PFSK-1 (cell line): ENCODE measurements around the gene PRR36.

Experiments used
- FOXP2 ChIP-seq: optimal IDR thresholded peaks from 2 replicates; pipeline ENCODE3; 2011; ENCODE audit warnings: borderline replicate concordance, control low read depth, inconsistent platforms; ENCODE audit not compliant: insufficient read depth; ENCODE audit errors: extremely low read length, extremely low read depth
- POLR2AphosphoS5 ChIP-seq: IDR thresholded peaks from 2 replicates; pipeline ENCODE4 v1.6.1; 2012; ENCODE audit warnings: low read depth, mild to moderate bottlenecking, control low read depth, low read length, moderate library complexity
- REST ChIP-seq, 2 experiments: IDR thresholded peaks; 2 replicates each; pipeline versions ENCODE4 v1.6.1 to v1.8.0; 2011 to 2012; ENCODE audit warnings: low read depth in 2 of 2, low read length in 2 of 2, control low read depth in 1 of 2, inconsistent platforms in 1 of 2, mild to moderate bottlenecking in 1 of 2, moderate library complexity in 1 of 2; ENCODE audit not compliant: insufficient read depth in 1 of 2
- SIN3A ChIP-seq: IDR thresholded peaks from 2 replicates; pipeline ENCODE4 v1.6.1; 2012; ENCODE audit warnings: mild to moderate bottlenecking, low read length, moderate library complexity, borderline replicate concordance; ENCODE audit not compliant: insufficient read depth
- TAF1 ChIP-seq: IDR thresholded peaks from 2 replicates; pipeline ENCODE4 v1.6.1; 2012; ENCODE audit warnings: low read length, control low read depth, borderline replicate concordance; ENCODE audit not compliant: insufficient read depth

The PRR36 gene

GRCh38 chr19:7863157-7863970 lies 10.8 kb downstream of the PRR36 start:
- TF ChIP-seq SIN3A (no peak), REST (IDR thresholded peaks at IDR 0.05; ENCODE audit: insufficient read depth in 1 of 2, low read depth in 2 of 2, low read length in 2 of 2) (no peak), FOXP2 (no peak), POLR2AphosphoS5 (no peak), TAF1 (no peak)

- no peak for TF ChIP-seq FOXP2
- no peak for TF ChIP-seq SIN3A
- TF ChIP-seq TAF1, result no peak
- TF ChIP-seq POLR2AphosphoS5, result no peak
- TF ChIP-seq REST (IDR thresholded peaks at IDR 0.05; ENCODE audit: insufficient read depth in 1 of 2, low read depth in 2 of 2, low read length in 2 of 2), result no peak
Measured at GRCh38 chr19:7862413-7862951, 11.7 kb downstream of the PRR36 start.

- no peak for TF ChIP-seq TAF1
- TF ChIP-seq FOXP2, result no peak
- TF ChIP-seq POLR2AphosphoS5, result no peak
- TF ChIP-seq REST (IDR thresholded peaks at IDR 0.05; ENCODE audit: insufficient read depth in 1 of 2, low read depth in 2 of 2, low read length in 2 of 2), result no peak
- no peak for TF ChIP-seq SIN3A
Measured at GRCh38 chr19:7861619-7862412, 12.4 kb downstream of the PRR36 start.

- no peak for TF ChIP-seq TAF1
- TF ChIP-seq FOXP2, result no peak
- no peak for TF ChIP-seq SIN3A
- TF ChIP-seq POLR2AphosphoS5, result no peak
- no peak for TF ChIP-seq REST (IDR thresholded peaks at IDR 0.05; ENCODE audit: insufficient read depth in 1 of 2, low read depth in 2 of 2, low read length in 2 of 2)
Measured at GRCh38 chr19:7860714-7861618, 13.2 kb downstream of the PRR36 start.
